ENCODE results near the gene WDR81.

The WDR81 gene

GRCh38 chr17:1713878-1714426 lies 10.6 kb upstream of the WDR81 start:
- TF ChIP-seq, protein P1, sequence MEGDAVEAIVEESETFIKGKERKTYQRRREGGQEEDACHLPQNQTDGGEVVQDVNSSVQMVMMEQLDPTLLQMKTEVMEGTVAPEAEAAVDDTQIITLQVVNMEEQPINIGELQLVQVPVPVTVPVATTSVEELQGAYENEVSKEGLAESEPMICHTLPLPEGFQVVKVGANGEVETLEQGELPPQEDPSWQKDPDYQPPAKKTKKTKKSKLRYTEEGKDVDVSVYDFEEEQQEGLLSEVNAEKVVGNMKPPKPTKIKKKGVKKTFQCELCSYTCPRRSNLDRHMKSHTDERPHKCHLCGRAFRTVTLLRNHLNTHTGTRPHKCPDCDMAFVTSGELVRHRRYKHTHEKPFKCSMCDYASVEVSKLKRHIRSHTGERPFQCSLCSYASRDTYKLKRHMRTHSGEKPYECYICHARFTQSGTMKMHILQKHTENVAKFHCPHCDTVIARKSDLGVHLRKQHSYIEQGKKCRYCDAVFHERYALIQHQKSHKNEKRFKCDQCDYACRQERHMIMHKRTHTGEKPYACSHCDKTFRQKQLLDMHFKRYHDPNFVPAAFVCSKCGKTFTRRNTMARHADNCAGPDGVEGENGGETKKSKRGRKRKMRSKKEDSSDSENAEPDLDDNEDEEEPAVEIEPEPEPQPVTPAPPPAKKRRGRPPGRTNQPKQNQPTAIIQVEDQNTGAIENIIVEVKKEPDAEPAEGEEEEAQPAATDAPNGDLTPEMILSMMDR (conservative IDR thresholded peaks at IDR 0.05; ENCODE audit: low read length) = peak; percentile 51
- H3K4me3 ChIP-seq (ENCODE audit: low read length) = peak overlapping the region; percentile 95
- peak; percentile 50 for DNase-seq (ENCODE audit: low read depth)

- H3K4me3 ChIP-seq (ENCODE audit: low read length) = peak overlapping the region; percentile 95
- peak; percentile 99 for DNase-seq (ENCODE audit: low read depth)
- TF ChIP-seq, protein P1 (conservative IDR thresholded peaks at IDR 0.05; ENCODE audit: low read length) = no peak
Measured at GRCh38 chr17:1714427-1714979, 10.0 kb upstream of the WDR81 start.

DNA sequence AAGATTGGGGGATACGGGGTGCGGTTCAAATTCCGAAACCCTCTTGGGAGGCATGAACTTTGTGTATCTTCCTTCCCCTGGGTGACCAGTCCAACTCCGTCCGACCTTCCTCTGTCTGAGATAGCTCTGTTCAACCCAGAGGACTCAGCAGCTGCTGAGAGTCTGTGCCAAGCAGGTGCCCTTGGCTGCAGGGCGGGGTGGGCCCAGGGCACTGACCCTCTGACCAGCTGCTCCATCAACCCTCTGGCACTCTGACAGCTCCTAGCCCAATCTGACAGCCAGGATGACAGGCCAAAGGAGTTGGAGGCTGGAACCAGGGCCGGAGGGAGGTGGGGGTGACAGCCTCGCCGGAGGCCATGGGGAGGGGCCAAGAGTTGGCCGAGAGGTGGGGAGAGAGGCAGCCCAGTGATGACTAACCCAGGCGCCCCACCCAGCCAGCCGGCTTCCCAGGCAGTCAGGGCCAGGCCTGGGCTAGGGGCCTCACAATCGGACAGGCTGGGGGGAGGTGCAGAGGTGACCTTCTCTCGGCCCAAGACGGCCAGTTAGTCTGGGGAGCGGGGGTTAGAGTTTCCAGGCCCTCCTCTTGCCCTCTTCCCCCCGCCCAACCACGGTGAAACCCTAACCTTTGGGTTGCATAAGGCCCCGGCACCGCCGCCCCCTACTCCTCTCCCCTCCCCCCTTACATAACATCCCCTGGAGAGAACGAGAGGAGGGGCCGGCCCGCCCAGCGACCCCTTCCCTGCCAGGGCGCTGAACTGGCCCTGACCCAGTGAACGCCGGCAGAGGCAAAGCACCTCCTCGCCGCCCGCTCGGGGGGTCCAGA lies 9.3 kb upstream of the WDR81 start:
- DNase-seq (ENCODE audit: low read depth) = peak; percentile 94
- TF ChIP-seq, protein P1 (conservative IDR thresholded peaks at IDR 0.05; ENCODE audit: low read length) = no peak
- peak overlapping the region; percentile 94 for H3K4me3 ChIP-seq (ENCODE audit: low read length)

DNA sequence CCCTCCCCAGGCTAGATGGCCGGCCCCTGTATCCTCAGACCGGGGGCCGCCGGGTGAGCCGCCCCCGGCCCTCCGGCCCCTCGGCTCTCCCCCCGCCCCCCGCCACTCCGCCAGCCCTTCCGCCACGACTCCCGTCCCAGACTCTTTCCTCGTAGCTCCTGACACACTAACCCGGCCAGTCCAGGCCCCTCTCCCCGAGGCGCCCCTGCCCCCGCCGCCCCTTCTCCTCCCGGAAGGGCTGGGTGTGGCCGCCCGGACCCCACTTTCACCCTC lies 8.8 kb upstream of the WDR81 start:
- H3K4me3 ChIP-seq (ENCODE audit: low read length) = peak overlapping the region; percentile 94
- TF ChIP-seq, protein P1 (conservative IDR thresholded peaks at IDR 0.05; ENCODE audit: low read length) = no peak
- no peak for DNase-seq (ENCODE audit: low read depth)

- H3K4me3 ChIP-seq (ENCODE audit: low read length) = peak overlapping the region; percentile 94
- peak; percentile 100 for DNase-seq (ENCODE audit: low read depth)
- TF ChIP-seq, protein P1 (conservative IDR thresholded peaks at IDR 0.05; ENCODE audit: low read length) = peak; percentile 30; the same call in 1 of the 2 replicates
Measured at GRCh38 chr17:1716076-1716911, 8.2 kb upstream of the WDR81 start.

DNA sequence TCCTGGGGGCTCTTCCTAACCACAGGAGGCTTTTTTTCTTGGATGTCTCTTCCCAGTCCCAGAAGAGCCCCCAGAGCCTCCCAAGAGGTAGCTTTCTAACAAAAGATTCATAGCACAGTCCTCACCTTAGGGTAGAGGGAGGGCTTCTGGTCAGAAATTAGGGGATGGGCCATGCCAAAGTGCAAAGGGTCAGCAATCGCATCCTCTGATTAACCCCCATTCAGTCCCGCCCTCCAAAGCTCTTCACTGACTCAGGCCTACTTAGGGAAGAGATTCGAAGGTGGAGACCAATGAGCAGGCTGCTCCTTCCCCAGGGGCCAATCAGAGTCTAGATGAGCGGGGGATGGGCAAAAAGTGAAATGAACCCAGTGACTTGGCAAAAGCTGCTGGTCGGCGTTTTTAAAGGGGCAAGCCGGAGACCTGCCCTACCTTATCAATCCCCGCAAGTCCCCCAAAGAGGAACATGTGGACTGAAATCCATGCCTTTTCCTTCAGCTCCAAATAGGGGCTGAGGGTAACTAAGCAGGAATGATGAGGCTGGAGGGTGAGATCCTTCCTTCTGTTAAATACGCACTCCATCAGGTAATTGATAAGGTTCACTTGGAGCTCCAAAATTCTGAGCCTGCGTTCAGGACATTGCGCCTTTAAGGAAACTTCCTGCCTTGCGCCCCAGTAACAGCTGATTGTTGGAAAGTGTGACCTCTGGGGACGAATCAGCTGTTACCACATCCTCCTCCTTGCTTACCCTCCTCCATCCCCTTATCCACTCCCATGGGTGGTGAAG lies 7.4 kb upstream of the WDR81 start:
- DNase-seq (ENCODE audit: low read depth) = peak; percentile 99
- TF ChIP-seq, protein P1 (conservative IDR thresholded peaks at IDR 0.05; ENCODE audit: low read length) = no peak
- H3K4me3 ChIP-seq (ENCODE audit: low read length) = peak overlapping the region; percentile 92
